IMR-90 (cell line): ENCODE results near the gene CDH13. TPM values are rescaled to one million over a fixed set of nuclear protein-coding genes. Genes with fewer than 3 reads are reported as not detected.

Experiments
- ATAC-seq: fragments of 200-7000 bp; cut with Tn5 transposase; 2 replicates; pipeline ENCODE4 v1.9.1; 2020; ENCODE audit warnings: low read depth, mild to moderate bottlenecking, moderate library complexity
- BruUV-seq: library from RNA; stranded (reverse); fragments of 400-500 nt; replicated peaks from 2 replicates; lab custom pipeline; 2021; lab: Mats Ljungman, UMichigan
- CTCF ChIA-PET: fragments of 300-600 bp; formaldehyde crosslinking; extraction: SDS; loops from one replicate; lab custom pipeline; 2021; ENCODE audit warnings: antibody characterized with exemption; lab: Yijun Ruan, JAX
- POLR2A ChIA-PET: fragments of 300-600 bp; sonication (Branson Sonifier 250); formaldehyde crosslinking; loops from one replicate; lab custom pipeline; 2022; ENCODE audit warnings: antibody characterized with exemption; ENCODE audit not compliant: unreplicated experiment; lab: Charles Lee
- DNase-seq: peaks from one replicate; pipeline ENCODE4 v3.0.0; 2013
- H2AFZ ChIP-seq: replicated peaks from 2 replicates; pipeline ENCODE3; 2013; ENCODE audit warnings: low read length, mild to moderate bottlenecking; ENCODE audit not compliant: poor library complexity
- H2AK5ac ChIP-seq: 2 replicates; pipeline ENCODE4 v1.6.1; 2013; ENCODE audit warnings: low read depth, low read length, inconsistent platforms
- H2AK9ac ChIP-seq: replicated peaks from 2 replicates; pipeline ENCODE3; 2013; ENCODE audit warnings: mild to moderate bottlenecking, low read depth, low read length, moderate library complexity; ENCODE audit not compliant: poor library complexity
- H2BK120ac ChIP-seq: 2 replicates; pipeline ENCODE4 v1.6.1; 2013; ENCODE audit warnings: low read depth, low read length, inconsistent platforms
- H2BK15ac ChIP-seq: 3 replicates; pipeline ENCODE4 v1.6.1; 2013; ENCODE audit warnings: low read depth, low read length, inconsistent platforms
- H2BK20ac ChIP-seq: 2 replicates; pipeline ENCODE4 v1.6.1; 2013; ENCODE audit warnings: low read depth, mild to moderate bottlenecking, inconsistent platforms, low read length, moderate library complexity
- H2BK5ac ChIP-seq: 2 replicates; pipeline ENCODE4 v1.6.1; 2013; ENCODE audit warnings: mild to moderate bottlenecking, low read depth, low read length, inconsistent platforms; ENCODE audit not compliant: poor library complexity, severe bottlenecking
- H3K14ac ChIP-seq: replicated peaks from 2 replicates; pipeline ENCODE4 v1.6.1; 2013; ENCODE audit warnings: low read depth, low read length, inconsistent platforms
- H3K18ac ChIP-seq: 2 replicates; pipeline ENCODE4 v1.6.1; 2013; ENCODE audit warnings: low read depth, low read length, control low read depth
- H3K23ac ChIP-seq: 2 replicates; pipeline ENCODE4 v1.6.1; 2013; ENCODE audit warnings: low read depth, low read length, inconsistent platforms
- H3K27ac ChIP-seq: 2 replicates; pipeline ENCODE4 v1.5.1; 2013; ENCODE audit warnings: mild to moderate bottlenecking, control low read depth, low read length; ENCODE audit not compliant: insufficient read depth
- H3K27me3 ChIP-seq: 2 replicates; pipeline ENCODE4 v1.6.1; 2013; ENCODE audit warnings: low read length; ENCODE audit not compliant: control insufficient read depth, insufficient read depth
- H3K36me3 ChIP-seq: 2 replicates; pipeline ENCODE4 v1.6.1; 2013; ENCODE audit warnings: low read length, mixed read lengths; ENCODE audit not compliant: control insufficient read depth, insufficient read depth
- H3K4ac ChIP-seq: 2 replicates; pipeline ENCODE4 v1.6.1; 2013; ENCODE audit warnings: low read depth, low read length, inconsistent platforms
- H3K4me1 ChIP-seq: 2 replicates; pipeline ENCODE4 v1.6.1; 2013; ENCODE audit warnings: low read length, mixed read lengths; ENCODE audit not compliant: control insufficient read depth, insufficient read depth
- H3K4me2 ChIP-seq: 2 replicates; pipeline ENCODE4 v1.6.1; 2013; ENCODE audit warnings: low read depth, mild to moderate bottlenecking, control low read depth, low read length, moderate library complexity
- H3K4me3 ChIP-seq: 2 replicates; pipeline ENCODE4 v1.5.1; 2013; ENCODE audit warnings: low read depth, mild to moderate bottlenecking, control low read depth, low read length, moderate library complexity; ENCODE audit not compliant: insufficient read depth
- H3K56ac ChIP-seq: 2 replicates; pipeline ENCODE4 v1.6.1; 2013; ENCODE audit warnings: low read length, inconsistent platforms; ENCODE audit not compliant: insufficient read depth; ENCODE audit errors: extremely low read depth
- H3K79me1 ChIP-seq, 2 experiments: 2 replicates each; pipeline ENCODE4 v1.6.1; 2013; ENCODE audit warnings: low read length in 2 of 2, inconsistent platforms in 1 of 2, low read depth in 1 of 2
- H3K9ac ChIP-seq: 2 replicates; pipeline ENCODE4 v1.6.1; 2013; ENCODE audit warnings: low read depth, low read length, control low read depth
- H3K9me1 ChIP-seq: 2 replicates; pipeline ENCODE4 v1.6.1; 2013; ENCODE audit warnings: low read length, inconsistent platforms; ENCODE audit not compliant: insufficient read depth
- H3K9me3 ChIP-seq: 2 replicates; pipeline ENCODE4 v1.6.1; 2013; ENCODE audit warnings: low read length; ENCODE audit not compliant: control insufficient read depth, insufficient read depth
- H4K20me1 ChIP-seq: 2 replicates; pipeline ENCODE4 v1.6.1; 2013; ENCODE audit warnings: low read length, inconsistent platforms; ENCODE audit not compliant: insufficient read depth
- H4K5ac ChIP-seq: 2 replicates; pipeline ENCODE4 v1.6.1; 2013; ENCODE audit warnings: mild to moderate bottlenecking, low read depth, low read length, control low read depth
- H4K8ac ChIP-seq, 2 experiments: 2 replicates each; pipeline ENCODE4 v1.6.1; 2013; ENCODE audit warnings: low read depth in 2 of 2, low read length in 2 of 2, control low read depth in 1 of 2, inconsistent platforms in 1 of 2
- H4K91ac ChIP-seq: 2 replicates; pipeline ENCODE4 v1.6.1; 2013; ENCODE audit warnings: low read depth, low read length, inconsistent platforms; ENCODE audit not compliant: insufficient read depth
- CEBPB ChIP-seq: IDR thresholded peaks from 2 replicates; pipeline ENCODE4 v1.6.1; 2012; ENCODE audit warnings: low read depth, low read length, improper control_type of control experiment
- MXI1 ChIP-seq: IDR thresholded peaks from 2 replicates; pipeline ENCODE4 v1.6.1; 2012; ENCODE audit warnings: low read depth, mild to moderate bottlenecking, low read length, moderate library complexity, borderline replicate concordance
- RCOR1 ChIP-seq: IDR thresholded peaks from 2 replicates; pipeline ENCODE4 v1.6.1; 2012; ENCODE audit warnings: mild to moderate bottlenecking, low read length, improper control_type of control experiment; ENCODE audit not compliant: insufficient replicate concordance
- RFX5 ChIP-seq: IDR thresholded peaks from 2 replicates; pipeline ENCODE4 v1.8.0; 2012; ENCODE audit warnings: low read depth, mild to moderate bottlenecking, low read length, moderate library complexity
- WGBS, 2 experiments: methylation state at CpG; one replicate each; pipeline versions ENCODE4 v1.1.5 to v1.1.7; 2013; ENCODE audit warnings: missing lambda C conversion rate in 2 of 2; ENCODE audit not compliant: insufficient read length in 1 of 2; ENCODE audit errors: extremely low coverage in 2 of 2; 5-methylcytosine and 5-hydroxymethylcytosine counted together
- dilution Hi-C: fragments of 300-500 bp; cut with HindIII; formaldehyde crosslinking; loops from one replicate; pipeline ENCODE4 v1.14.3; 2018; ENCODE audit warnings: low sequenced_read_pairs; ENCODE audit not compliant: unreplicated experiment
- in situ Hi-C: fragments of 300-500 bp; cut with MboI; formaldehyde crosslinking; loops from 3 replicates; pipeline ENCODE4 v1.14.3; 2019; ENCODE audit warnings: low sequenced_read_pairs, inconsistent platforms, mixed read lengths
- intact Hi-C: fragments of 100-400 bp; cut with micrococcal nuclease; formaldehyde crosslinking; loops from 2 replicates; pipeline ENCODE4 v1.10.0; 2022
- polyA plus RNA-seq, 3 experiments: library from polyadenylated mRNA; depleted of rRNA; stranded (reverse); fragments of >200 nt; gene quantifications; 2 replicates each; pipeline ENCODE4 v1.2.3, GENCODE V29; 2012; ENCODE audit warnings: low replicate concordance in 1 of 3
- total RNA-seq: library from RNA; depleted of rRNA; stranded (reverse); fragments of >200 nt; gene quantifications from 2 replicates; pipeline ENCODE4 v1.2.3, GENCODE V29; 2012

Gene CDH13
- total and polyA plus RNA-seq, 2 of the 4 experiments (the other 2 are of a cell fraction) = 61.6 to 74.7 TPM

GRCh38 chr16:82657239-82657638 lies 30.5 kb downstream of the CDH13 start:
- H2BK15ac ChIP-seq = peak overlapping the region; percentile 16; the same call in 1 of the 3 replicates
- 0 out of 2 replicates have a peak overlapping the region, but pooled peaks have one; percentile 7 for H3K14ac ChIP-seq
- dilution Hi-C loops (no loop called here), in situ Hi-C loops (no loop called here), intact Hi-C loops (no loop called here)
- H4K5ac ChIP-seq = no peak overlapping the region
- peak overlapping the region; percentile 15; the same call in 1 of the 2 replicates for H2BK120ac ChIP-seq
- H3K18ac ChIP-seq = no peak overlapping the region
- H3K4me3 ChIP-seq = no peak overlapping the region
- H3K9me3 ChIP-seq = no peaks in the 10 kb centered on the region
- H3K23ac ChIP-seq = no peak overlapping the region; the same call in 1 of the 2 replicates
- H4K8ac ChIP-seq = peak overlapping the region in 1 of 2 experiments; percentile 29; a peak in 1 of 4 replicates
- H3K79me1 ChIP-seq = peaks cover 37 to 80% of the 10 kb centered on the region in 2 experiments
- peak; percentile 79 for DNase-seq
- no peak overlapping the region for H2AK5ac ChIP-seq
- peak overlapping the region; percentile 13; the same call in 1 of the 2 replicates for H3K4ac ChIP-seq
- no peak overlapping the region for H2BK20ac ChIP-seq
- no peak overlapping the region for H3K27ac ChIP-seq
- no peak overlapping the region for H3K9ac ChIP-seq
- H3K9me1 ChIP-seq = peaks cover 20% of the 10 kb centered on the region
- H2AFZ ChIP-seq = no peak overlapping the region
- no peaks in the 10 kb centered on the region for H3K36me3 ChIP-seq
- H2AK9ac ChIP-seq = no peak overlapping the region
- no TSS peak for BruUV-seq
- no peaks in the 10 kb centered on the region for H3K27me3 ChIP-seq
- H3K4me1 ChIP-seq = peaks cover 28% of the 10 kb centered on the region
- POLR2A ChIA-PET = no interaction called here
- no peak overlapping the region for H3K56ac ChIP-seq
- H4K20me1 ChIP-seq = no peaks in the 10 kb centered on the region
- H3K4me2 ChIP-seq = no peak overlapping the region
- no CpG with 5 or more reads among the region's 2 CpGs for WGBS, 2 experiments
- peak overlapping the region; percentile 9 for H2BK5ac ChIP-seq
- no peak overlapping the region for H4K91ac ChIP-seq
- ATAC-seq = no peak
- TF ChIP-seq RFX5 (no peak), CEBPB (peak; percentile 80), RCOR1 (no peak), MXI1 (no peak)
- CTCF ChIA-PET = interaction anchor here (1.2 kb wide), 1 partner anchor 17 kb away, joined by 4 read pairs; no protein-coding TSS in a partner anchor
